Measurements from ENCODE around the gene TPRN. TPM values are rescaled to one million over a fixed set of nuclear protein-coding genes. Genes with fewer than 3 reads are reported as not detected.
A peak's percentile ranks its signal among the peaks of the same experiment; 100 is the strongest.

The TPRN gene
- total and polyA plus RNA-seq, 2 experiments from 2014 or later: 6.4 to 29.2 TPM

DNA sequence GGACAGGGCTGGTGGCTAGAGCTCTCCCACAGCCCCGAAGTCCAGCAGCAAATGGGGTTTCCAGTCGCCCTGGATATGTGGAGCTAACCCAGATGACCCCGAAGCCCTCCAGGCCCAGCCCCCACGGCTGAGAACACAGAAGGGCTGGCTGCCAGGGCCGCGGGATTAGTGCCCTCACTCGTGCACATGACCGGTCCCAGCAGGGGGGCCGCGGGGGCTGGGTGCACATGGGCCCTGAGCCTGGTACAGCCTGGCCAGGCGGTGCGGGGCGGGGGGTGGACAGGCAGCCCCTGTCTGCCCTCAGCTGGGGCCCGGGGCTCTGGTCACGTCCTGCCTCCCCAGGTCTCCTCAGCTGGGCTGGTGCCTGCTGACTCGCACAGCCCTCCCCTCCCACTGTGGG, 6.2 kb downstream of the TPRN start:
- no peak overlapping the region for H3K27ac ChIP-seq (ENCODE audit: low read depth)
- peaks cover 47% of the 10 kb centered on the region for H3K79me2 ChIP-seq (replicated peaks; ENCODE audit: insufficient read depth)
- H3K4me1 ChIP-seq (ENCODE audit: insufficient read depth): peaks cover 9% of the 10 kb centered on the region
- no peak overlapping the region for H3K4me3 ChIP-seq
- Mint-ChIP-seq H3K9me3 (no peaks in the 10 kb centered on the region; the same call in 2 of the 3 replicates), H3K4me3 (no peak overlapping the region), H3K27me3 (ENCODE audit: insufficient read depth, low read depth, poor library complexity) (peaks cover 6% of the 10 kb centered on the region), H3K36me3 (ENCODE audit: low read depth) (peaks cover 5% of the 10 kb centered on the region), H3K27ac (no peak overlapping the region), H3K4me1 (peaks cover 17% of the 10 kb centered on the region)
- ATAC-seq: peak; percentile 6; the same call in 2 of the 3 replicates
- no peak for DNase-seq (ENCODE audit: low spot score)
- H3K36me3 ChIP-seq (ENCODE audit: insufficient read depth): no peaks in the 10 kb centered on the region
- TF ChIP-seq CREB1 (CRISPR knock-in tag; IDR thresholded peaks at IDR 0.05; ENCODE audit: low read depth) (no peak), ZNF114 (CRISPR knock-in tag; IDR thresholded peaks at IDR 0.05) (no peak), JUNB (IDR thresholded peaks at IDR 0.05; ENCODE audit: unreplicated experiment) (no peak), ZNF331 (CRISPR knock-in tag; IDR thresholded peaks at IDR 0.05; ENCODE audit: low read depth) (no peak), EZH2 (IDR thresholded peaks at IDR 0.05; ENCODE audit: low read depth, unreplicated experiment) (no peak), POLR2AphosphoS5 (IDR thresholded peaks at IDR 0.05; ENCODE audit: low read depth) (no peak), STAT1 (IDR thresholded peaks at IDR 0.05; ENCODE audit: unreplicated experiment) (no peak), NANOG (IDR thresholded peaks at IDR 0.05; ENCODE audit: borderline replicate concordance) (no peak), EZH2phosphoT487 (IDR thresholded peaks at IDR 0.05; ENCODE audit: unreplicated experiment) (no peak)
- TF ChIP-seq, protein P1, sequence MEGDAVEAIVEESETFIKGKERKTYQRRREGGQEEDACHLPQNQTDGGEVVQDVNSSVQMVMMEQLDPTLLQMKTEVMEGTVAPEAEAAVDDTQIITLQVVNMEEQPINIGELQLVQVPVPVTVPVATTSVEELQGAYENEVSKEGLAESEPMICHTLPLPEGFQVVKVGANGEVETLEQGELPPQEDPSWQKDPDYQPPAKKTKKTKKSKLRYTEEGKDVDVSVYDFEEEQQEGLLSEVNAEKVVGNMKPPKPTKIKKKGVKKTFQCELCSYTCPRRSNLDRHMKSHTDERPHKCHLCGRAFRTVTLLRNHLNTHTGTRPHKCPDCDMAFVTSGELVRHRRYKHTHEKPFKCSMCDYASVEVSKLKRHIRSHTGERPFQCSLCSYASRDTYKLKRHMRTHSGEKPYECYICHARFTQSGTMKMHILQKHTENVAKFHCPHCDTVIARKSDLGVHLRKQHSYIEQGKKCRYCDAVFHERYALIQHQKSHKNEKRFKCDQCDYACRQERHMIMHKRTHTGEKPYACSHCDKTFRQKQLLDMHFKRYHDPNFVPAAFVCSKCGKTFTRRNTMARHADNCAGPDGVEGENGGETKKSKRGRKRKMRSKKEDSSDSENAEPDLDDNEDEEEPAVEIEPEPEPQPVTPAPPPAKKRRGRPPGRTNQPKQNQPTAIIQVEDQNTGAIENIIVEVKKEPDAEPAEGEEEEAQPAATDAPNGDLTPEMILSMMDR (conservative IDR thresholded peaks at IDR 0.05; ENCODE audit: low read depth in 2 of 2): no peak
- TF ChIP-seq, protein P2, sequence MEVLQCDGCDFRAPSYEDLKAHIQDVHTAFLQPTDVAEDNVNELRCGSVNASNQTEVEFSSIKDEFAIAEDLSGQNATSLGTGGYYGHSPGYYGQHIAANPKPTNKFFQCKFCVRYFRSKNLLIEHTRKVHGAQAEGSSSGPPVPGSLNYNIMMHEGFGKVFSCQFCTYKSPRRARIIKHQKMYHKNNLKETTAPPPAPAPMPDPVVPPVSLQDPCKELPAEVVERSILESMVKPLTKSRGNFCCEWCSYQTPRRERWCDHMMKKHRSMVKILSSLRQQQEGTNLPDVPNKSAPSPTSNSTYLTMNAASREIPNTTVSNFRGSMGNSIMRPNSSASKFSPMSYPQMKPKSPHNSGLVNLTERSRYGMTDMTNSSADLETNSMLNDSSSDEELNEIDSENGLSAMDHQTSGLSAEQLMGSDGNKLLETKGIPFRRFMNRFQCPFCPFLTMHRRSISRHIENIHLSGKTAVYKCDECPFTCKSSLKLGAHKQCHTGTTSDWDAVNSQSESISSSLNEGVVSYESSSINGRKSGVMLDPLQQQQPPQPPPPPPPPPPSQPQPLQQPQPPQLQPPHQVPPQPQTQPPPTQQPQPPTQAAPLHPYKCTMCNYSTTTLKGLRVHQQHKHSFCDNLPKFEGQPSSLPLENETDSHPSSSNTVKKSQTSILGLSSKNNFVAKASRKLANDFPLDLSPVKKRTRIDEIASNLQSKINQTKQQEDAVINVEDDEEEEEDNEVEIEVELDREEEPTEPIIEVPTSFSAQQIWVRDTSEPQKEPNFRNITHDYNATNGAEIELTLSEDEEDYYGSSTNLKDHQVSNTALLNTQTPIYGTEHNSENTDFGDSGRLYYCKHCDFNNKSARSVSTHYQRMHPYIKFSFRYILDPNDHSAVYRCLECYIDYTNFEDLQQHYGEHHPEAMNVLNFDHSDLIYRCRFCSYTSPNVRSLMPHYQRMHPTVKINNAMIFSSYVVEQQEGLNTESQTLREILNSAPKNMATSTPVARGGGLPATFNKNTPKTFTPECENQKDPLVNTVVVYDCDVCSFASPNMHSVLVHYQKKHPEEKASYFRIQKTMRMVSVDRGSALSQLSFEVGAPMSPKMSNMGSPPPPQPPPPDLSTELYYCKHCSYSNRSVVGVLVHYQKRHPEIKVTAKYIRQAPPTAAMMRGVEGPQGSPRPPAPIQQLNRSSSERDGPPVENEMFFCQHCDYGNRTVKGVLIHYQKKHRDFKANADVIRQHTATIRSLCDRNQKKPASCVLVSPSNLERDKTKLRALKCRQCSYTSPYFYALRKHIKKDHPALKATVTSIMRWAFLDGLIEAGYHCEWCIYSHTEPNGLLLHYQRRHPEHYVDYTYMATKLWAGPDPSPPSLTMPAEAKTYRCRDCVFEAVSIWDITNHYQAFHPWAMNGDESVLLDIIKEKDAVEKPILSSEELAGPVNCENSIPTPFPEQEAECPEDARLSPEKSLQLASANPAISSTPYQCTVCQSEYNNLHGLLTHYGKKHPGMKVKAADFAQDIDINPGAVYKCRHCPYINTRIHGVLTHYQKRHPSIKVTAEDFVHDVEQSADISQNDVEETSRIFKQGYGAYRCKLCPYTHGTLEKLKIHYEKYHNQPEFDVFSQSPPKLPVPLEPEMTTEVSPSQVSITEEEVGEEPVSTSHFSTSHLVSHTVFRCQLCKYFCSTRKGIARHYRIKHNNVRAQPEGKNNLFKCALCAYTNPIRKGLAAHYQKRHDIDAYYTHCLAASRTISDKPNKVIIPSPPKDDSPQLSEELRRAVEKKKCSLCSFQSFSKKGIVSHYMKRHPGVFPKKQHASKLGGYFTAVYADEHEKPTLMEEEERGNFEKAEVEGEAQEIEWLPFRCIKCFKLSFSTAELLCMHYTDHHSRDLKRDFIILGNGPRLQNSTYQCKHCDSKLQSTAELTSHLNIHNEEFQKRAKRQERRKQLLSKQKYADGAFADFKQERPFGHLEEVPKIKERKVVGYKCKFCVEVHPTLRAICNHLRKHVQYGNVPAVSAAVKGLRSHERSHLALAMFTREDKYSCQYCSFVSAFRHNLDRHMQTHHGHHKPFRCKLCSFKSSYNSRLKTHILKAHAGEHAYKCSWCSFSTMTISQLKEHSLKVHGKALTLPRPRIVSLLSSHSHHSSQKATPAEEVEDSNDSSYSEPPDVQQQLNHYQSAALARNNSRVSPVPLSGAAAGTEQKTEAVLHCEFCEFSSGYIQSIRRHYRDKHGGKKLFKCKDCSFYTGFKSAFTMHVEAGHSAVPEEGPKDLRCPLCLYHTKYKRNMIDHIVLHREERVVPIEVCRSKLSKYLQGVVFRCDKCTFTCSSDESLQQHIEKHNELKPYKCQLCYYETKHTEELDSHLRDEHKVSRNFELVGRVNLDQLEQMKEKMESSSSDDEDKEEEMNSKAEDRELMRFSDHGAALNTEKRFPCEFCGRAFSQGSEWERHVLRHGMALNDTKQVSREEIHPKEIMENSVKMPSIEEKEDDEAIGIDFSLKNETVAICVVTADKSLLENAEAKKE (CRISPR knock-in tag; IDR thresholded peaks at IDR 0.05): no peak
- TF ChIP-seq, protein P3, sequence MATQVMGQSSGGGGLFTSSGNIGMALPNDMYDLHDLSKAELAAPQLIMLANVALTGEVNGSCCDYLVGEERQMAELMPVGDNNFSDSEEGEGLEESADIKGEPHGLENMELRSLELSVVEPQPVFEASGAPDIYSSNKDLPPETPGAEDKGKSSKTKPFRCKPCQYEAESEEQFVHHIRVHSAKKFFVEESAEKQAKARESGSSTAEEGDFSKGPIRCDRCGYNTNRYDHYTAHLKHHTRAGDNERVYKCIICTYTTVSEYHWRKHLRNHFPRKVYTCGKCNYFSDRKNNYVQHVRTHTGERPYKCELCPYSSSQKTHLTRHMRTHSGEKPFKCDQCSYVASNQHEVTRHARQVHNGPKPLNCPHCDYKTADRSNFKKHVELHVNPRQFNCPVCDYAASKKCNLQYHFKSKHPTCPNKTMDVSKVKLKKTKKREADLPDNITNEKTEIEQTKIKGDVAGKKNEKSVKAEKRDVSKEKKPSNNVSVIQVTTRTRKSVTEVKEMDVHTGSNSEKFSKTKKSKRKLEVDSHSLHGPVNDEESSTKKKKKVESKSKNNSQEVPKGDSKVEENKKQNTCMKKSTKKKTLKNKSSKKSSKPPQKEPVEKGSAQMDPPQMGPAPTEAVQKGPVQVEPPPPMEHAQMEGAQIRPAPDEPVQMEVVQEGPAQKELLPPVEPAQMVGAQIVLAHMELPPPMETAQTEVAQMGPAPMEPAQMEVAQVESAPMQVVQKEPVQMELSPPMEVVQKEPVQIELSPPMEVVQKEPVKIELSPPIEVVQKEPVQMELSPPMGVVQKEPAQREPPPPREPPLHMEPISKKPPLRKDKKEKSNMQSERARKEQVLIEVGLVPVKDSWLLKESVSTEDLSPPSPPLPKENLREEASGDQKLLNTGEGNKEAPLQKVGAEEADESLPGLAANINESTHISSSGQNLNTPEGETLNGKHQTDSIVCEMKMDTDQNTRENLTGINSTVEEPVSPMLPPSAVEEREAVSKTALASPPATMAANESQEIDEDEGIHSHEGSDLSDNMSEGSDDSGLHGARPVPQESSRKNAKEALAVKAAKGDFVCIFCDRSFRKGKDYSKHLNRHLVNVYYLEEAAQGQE (IDR thresholded peaks at IDR 0.05; ENCODE audit: unreplicated experiment): no peak
- TF ChIP-seq, protein P4, sequence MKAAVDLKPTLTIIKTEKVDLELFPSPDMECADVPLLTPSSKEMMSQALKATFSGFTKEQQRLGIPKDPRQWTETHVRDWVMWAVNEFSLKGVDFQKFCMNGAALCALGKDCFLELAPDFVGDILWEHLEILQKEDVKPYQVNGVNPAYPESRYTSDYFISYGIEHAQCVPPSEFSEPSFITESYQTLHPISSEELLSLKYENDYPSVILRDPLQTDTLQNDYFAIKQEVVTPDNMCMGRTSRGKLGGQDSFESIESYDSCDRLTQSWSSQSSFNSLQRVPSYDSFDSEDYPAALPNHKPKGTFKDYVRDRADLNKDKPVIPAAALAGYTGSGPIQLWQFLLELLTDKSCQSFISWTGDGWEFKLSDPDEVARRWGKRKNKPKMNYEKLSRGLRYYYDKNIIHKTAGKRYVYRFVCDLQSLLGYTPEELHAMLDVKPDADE (IDR thresholded peaks at IDR 0.05): no peak
- no peaks in the 10 kb centered on the region for H3F3A ChIP-seq (replicated peaks; ENCODE audit: low read depth)
- H2AFZ ChIP-seq: no peak overlapping the region
- H3K4me2 ChIP-seq: no peak overlapping the region
- no peaks in the 10 kb centered on the region for H3K27me3 ChIP-seq (ENCODE audit: insufficient read depth)
- no peaks in the 10 kb centered on the region for H3K9me2 ChIP-seq (ENCODE audit: insufficient read depth)
- H4K20me1 ChIP-seq (replicated peaks; ENCODE audit: insufficient read depth): no peaks in the 10 kb centered on the region; the same call in 1 of the 2 replicates

All from GM23338 (cell line).